Measurements from ENCODE around the gene NAA80.

NAA80 gene, protein sequence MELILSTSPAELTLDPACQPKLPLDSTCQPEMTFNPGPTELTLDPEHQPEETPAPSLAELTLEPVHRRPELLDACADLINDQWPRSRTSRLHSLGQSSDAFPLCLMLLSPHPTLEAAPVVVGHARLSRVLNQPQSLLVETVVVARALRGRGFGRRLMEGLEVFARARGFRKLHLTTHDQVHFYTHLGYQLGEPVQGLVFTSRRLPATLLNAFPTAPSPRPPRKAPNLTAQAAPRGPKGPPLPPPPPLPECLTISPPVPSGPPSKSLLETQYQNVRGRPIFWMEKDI

DNA sequence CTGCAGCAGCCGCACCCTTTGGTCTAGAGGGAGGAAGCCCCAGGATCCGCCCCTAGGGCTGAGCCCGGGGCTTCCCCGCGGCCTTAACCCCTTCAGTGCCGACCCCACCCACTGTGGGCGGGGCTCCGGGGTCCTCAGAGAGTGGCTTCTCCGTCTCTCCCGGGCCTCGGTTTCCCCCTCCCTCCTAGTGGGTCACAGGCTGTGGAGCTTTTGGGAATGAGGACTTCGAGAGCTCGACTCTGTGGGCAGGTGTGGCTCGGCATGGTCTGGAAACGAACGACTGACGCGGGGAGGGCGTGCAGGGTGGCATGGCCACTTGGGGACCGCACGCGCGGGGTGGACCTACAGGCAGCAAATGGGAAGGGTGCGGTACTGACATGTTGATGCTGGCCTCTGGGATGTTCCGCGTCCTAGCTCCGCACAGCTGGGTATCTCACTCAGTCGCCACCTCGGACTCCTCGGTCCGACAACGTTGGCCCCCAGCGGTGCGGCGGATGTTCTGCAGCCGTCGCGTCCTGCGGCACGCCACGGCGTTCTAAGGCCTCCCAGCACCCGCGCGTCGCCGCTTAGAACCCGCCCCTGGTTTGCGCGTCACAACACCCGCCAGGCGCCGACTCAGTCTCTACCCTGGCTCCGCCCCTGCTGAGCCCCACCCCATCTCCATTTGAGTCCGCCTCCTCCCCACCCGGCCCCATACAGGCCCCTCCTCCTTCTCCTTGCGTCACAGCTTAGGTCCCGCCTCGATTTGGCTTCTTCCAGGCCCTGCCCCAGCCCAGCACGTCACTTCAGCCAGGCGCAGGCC, at the start of gene NAA80, which contains the start of gene HYAL3:
Gene NAA80 (minus strand): TSS at position 570 of the 802 bp plus-strand sequence. CDS start 1,942 bp downstream, outside the sequence.
Gene HYAL3 (minus strand): TSS at position 570 of the 802 bp plus-strand sequence. CDS start 3,803 bp downstream, outside the sequence.
- peak; percentile 98 to 99 for DNase-seq (ENCODE audit: low read depth in 2 of 2)

DNA sequence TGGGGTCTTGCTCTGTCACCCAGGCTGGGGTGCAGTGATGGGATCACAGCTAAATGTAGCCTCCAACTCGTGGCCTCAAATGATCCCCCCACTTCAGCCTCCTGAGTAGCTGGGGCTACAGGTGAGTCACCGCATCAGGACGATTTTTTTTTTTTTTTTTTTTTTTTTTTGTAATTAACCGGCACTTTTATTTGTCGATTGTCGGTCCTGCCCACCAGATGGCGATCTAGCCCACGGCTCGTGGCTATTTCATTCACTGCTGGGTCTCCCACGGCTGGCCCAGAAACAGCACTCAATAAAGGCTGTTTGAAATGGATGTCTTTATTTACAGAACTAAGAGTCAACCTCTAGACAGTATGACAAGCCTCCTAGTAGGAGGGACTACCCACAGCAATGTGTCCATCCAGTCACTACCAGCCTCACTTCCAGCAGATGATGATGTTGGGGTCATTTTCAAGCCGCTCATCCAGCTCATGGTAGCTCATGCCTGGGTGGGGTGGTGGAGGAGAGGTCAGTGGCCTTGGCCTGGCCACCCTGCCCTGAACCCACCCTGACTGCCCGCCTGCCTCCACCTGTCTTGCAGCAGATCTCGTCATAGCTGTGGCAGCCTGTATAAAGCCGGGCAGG, 48.1 kb upstream of the NAA80 start:
- peak; percentile 51 for DNase-seq (ENCODE audit: low read depth in 2 of 2)

DNA sequence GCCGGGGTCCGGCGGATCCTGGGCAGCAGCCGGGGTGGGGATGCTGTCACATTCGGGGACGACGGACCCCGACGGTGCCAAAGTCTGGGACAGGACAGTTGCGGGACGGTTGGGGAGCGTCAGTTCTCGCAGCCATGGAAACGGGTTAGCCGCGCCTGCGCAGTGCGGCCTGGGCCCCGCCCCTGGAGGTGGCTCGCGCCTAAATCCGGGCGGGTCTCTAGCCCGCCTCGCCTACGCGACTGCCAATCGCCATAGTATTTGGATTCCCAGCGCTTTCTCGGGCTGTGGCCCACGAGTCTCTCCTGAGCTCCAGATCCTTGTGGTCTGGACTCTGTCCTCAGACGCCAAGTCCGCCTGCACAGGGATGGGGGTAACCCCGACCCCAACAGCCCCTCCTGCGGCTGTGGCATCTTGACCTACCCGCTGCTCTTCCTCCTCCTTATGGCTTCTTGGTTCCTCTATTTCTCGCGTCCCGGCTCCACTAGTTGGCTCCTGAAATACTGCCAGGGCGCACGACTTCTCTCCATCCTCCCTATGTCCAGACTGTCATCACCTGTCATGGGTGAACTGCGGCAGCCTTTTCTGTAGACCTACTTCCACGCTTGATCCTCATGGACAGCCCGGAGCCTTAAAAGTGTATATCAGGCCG, 46.5 kb upstream of the NAA80 start, which contains the start of gene ZMYND10:
Gene ZMYND10 (minus strand): TSS at position 147 of the 649 bp plus-strand sequence. CDS start 153 bp downstream, outside the sequence.
- DNase-seq (ENCODE audit: low read depth in 2 of 2), result peak; percentile 64 to 66

DNA sequence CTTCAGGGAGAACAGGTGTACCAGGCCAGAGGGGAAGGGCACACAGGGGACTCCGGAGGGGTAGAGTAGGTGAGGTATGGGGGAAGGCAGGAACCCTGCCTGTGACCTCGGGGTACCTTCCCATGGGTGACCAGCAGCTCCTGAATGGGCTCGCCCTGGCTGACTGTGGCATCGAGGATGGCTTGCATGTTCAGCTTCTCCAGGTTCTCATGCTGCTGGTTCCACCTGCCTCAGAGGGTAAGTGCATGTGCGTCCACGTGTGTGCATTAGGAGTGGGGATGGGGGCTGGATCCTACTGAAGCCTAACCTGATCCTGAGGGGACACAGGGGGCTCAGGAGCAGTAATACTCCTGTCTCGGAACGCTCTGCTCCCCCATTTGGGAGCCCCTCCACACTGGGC, 45.8 kb upstream of the NAA80 start:
- DNase-seq (ENCODE audit: low read depth in 2 of 2), result no peak

DNA sequence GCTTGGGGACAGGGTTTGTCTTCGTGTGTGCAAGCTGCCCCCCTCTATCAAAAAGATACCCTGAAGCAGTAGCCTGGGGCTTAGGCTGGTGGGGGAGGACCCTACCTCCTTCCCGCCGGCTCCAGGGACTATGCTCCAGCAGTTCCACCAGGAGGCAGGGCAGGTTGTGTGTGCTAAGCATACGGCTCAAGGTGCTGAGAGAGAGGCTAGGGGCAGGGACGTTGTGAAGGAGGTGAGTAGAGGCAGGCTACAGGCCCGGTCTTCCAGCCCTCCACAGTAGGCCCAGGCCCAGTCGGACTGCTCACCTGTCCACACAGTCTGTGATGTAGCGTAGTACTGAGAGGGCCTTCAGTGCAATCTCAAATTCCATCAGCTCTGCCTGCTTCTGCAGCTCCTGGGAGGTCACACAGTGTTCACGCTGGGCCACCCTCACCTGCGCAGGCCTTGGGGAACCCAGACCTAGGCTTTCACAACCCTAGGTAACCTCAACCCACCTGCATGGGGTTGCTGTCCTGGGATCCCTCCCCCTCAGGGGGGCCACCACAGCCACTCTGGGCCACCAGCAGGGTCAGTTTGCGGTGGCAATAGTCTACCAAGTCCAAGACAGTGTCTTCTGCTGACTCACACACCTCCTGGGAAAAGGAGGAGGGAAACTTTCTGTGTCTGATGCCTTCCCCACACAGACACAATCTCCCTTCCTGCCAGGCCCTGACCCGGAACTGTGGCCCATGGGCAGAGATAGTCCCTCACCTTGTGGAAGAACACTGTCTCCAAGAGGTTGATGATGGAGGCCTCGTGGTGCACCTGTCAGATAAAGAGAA, 43.8 kb upstream of the NAA80 start:
- DNase-seq (ENCODE audit: low read depth in 2 of 2), result no peak

DNA sequence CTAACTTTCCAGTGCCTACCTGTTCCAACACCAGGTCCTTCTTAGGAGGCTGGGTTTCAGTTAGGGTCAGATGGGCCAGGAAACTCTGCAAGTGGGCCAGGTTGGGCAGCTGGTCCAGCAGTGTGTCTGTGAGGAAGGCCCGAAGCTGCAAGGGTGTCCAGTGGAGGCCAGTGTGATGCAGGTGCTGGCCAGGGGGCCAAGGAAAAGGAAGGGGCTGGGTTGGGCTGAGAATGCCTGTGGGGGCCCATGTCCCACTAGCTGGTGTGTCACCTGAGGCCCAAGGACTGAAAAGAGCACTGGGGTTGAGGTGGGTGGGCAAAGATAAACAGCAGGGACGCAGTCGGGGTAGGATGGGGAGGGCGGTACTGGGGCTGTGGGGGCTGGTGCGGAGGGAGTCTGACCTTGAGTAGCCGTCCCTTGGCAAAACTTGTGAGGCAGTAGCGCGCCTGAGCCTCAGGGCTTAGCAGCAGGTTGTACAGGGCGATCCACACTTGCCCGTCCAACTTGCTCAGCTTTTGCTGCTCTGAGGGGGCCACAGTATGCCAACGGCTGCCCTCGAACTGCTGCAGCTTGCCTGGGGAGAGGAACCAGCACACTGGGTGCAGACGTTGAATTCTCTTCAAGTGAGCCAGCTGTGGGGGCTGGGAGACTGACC, 42.9 kb upstream of the NAA80 start:
- DNase-seq (ENCODE audit: low read depth in 2 of 2), result no peak

DNA sequence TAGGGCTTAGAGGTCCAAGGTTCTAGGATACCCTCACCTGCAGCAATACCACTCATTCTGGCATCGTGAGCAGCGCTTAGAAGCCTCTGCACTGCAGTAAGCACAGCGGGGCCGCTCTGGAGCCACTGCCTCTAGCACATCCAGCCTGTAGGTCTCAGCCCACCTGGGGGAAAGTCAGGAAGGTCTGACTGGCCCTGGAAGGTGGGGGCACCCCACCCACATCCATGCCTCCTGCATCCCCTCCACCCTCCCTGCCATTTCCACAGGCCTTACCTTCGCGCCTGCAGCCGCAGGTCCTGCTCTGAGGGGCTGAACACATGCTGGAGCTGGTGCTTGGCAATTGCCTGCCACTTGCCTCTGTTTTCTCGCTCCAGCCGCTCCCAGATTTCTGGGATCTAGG, 42.3 kb upstream of the NAA80 start:
- DNase-seq (ENCODE audit: low read depth in 2 of 2), result no peak

DNA sequence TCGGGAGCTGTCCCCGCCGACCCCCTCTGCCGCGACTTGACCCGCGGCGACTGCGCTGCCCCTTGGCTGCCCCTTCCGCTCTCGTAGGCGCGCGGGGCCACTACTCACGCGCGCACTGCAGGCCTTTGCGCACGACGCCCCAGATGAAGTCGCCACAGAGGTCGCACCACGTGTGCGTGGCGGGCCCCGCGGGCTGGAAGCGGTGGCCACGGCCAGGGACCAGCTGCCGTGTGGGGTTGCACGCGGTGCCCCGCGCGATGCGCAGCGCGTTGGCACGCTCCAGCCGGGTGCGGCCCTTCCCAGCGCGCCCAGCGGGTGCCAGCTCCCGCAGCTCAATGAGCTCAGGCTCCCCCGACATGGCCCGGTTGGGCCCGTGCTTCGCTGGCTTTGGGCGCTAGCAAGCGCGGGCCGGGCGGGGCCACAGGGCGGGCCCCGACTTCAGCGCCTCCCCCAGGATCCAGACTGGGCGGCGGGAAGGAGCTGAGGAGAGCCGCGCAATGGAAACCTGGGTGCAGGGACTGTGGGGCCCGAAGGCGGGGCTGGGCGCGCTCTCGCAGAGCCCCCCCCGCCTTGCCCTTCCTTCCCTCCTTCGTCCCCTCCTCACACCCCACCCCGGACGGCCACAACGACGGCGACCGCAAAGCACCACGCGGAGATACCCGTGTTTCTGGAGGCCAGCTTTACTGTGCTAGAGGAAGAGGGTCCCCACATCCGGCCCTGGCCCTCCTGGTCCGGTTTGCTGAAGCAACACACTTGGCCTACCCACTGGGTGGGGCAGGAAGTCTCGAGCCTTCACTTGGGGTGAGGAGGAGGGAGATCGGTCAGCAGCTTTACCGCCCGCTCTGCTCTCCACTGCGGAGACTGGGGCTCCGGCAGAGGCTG, 41.5 kb upstream of the NAA80 start, which contains the start of gene RASSF1:
Gene RASSF1 (minus strand): TSS at position 389 of the 882 bp plus-strand sequence. CDS start 31 bp downstream, at position 358.
- DNase-seq (ENCODE audit: low read depth in 2 of 2), result peak; percentile 69 to 77

DNA sequence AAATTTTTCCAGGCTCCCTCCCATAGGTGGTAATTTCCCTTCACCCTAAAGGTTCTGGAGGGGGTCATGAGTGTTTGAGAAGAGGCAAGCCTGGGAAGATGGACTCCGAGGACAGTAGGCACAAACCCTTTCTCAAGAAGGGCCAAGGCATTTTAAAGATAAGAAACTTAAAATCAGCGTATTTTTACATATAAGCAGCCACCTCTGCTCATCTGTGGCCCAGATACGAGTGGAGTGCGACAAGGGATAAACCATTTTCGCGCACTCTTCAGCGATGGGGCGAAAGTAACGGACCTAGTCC, 40.9 kb upstream of the NAA80 start:
- no peak for DNase-seq (ENCODE audit: low read depth in 2 of 2)

DNA sequence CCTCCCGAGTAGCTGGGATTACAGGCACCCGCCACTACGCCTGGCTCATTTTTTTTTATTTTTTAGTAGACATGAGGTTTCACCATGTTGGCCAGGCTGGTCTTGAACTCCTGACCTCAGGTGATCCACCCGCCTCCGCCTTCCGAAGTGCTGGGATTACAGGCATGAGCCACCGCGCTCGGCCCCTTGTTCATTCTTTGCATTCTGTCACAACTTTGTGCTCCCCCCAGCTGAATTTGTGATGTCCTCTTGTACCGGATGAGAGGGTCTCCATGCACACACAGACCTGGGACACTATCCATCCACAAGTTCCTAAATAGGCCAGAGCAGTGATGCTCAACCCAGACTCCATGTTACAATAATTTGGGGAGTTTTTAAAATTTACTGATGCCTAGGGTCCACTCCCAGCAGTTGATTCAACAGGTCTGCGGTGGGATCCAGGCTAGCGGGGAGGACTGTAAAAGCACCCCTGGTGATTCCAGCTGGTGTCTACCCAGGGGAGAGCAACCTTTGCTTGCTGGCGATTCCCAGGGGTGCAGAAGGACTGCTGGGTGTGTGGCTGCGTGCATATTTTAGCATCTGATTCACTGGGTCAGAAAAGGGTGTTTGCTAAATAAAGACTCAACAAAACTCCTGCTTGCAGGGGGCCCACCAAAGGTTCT, 40.4 kb upstream of the NAA80 start:
- no peak for DNase-seq (ENCODE audit: low read depth in 2 of 2)

DNA sequence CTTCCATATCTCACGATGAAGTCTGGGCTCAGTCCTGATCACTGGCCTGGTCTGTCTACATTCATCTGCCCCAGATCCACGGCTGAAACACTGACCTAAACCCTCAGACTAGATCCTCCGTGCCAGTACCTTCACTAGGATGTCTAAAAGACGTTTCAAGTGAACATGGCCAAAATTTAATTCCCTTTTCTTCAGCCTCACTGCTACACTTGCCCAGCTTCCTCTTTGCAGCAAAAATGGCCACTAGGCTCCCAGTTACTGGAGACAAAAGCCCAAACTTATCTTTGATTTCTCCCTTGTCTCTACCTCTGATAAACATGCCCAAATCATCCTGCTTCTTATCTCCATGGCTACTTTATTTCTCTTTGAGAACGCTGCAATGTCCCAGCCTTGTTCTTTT, 39.8 kb upstream of the NAA80 start:
- no peak for DNase-seq (ENCODE audit: low read depth in 2 of 2)

DNA sequence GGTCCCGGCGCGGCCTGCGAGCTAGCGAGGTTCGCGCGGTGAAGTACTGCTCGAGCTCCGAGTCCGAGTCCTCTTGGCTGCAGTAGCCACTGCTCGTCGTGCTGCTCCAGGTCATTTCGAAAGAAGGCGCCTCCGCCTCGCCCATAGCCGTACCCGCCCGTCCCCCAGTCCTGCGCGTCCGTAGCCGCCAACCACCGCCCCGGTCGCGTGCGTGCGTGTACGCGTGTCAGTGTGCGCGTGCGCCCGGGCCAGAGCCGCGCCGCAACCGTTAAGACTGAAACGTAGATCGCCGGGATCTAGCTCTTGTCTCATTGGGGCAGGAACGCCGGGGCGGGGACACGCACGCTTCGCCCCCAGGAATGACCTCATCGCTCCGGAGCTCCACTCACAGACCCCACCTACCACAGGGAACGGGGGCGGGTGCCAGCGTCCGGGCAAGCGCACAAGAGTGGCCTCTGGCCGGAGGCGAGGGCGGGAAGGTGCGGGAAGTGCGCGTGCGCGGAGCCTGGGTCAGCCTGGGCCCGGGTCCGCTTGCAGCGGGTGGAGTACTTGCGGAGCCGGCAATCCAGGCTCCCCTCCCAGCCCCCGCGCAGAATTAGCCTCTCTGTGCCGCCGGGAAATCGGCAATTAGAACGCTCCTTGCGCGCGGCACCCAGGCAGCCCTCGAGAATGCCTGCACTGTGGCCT, 38.1 kb upstream of the NAA80 start:
- DNase-seq (ENCODE audit: low read depth in 2 of 2), result peak; percentile 98 to 99

DNA sequence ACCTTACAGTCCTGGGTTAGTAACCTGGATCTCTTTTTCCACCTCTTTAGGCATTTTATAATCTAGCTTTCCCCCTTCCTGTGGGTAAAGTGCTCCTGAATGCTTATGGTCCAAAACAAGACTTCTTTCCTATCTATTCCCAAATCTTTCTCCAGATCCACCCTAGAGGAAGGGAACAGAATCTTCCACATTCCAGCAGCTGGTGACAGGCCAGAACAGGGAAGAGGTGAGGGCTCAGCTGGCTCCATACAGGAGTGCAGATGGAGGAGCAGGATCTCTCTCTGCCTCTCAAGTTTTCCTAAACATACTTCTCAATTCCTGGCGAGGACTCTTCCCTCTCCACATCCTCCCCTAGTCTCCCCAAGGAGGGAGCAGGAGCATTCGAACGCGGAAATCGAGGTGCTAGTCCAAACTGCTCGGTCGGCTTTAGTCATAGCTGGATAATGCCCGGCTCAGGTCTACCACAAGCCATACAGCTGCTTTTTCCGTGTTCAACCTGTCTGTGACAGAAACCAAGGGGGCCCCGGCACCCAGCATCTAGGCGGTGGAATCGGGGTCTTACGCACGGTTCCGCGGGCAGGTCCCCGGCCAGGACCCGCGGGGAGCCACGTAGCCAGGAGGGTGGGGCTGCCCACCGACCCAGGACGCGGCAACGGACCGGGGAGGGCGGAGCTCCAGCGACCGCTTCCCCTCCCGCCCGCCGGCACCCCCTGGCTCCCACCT, 37.4 kb upstream of the NAA80 start:
- peak in 1 of 2 donors; percentile 47 for DNase-seq (ENCODE audit: low read depth in 2 of 2)

DNA sequence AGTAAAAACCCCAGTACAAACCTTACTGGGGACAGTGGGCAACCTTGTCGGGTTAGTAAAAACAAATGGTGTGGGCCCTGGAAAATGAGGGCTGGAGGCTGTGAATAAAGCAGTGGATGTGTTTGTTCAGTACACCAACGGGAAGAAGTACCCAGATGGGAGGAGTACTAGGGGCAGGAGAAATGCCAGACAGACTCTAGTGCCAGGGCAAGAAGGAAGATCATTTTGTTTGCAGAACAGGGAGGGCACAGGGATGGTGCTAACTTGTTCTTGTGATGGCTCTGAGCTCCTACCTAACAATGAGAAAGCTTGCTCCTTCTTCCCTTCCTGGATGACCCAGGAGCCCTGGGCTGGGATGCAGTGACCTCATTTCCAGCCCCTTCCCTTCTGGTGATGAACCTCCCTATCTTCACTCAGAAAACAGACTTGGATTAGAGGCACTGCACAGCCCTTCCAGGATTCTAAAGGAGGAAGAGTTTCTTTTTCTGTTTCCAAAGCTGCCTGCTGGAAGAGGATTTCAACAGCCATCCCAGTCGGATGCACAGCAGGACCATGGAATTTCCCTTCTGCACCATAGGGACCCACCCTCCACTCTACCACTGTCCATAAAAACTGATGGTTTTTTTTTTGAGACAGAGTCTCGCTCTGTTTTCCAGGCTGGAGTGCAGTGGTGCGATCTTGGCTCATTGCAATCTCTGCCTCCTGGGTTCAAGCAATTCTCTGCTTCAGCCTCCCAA, 35.3 kb upstream of the NAA80 start:
- no peak for DNase-seq (ENCODE audit: low read depth in 2 of 2)

DNA sequence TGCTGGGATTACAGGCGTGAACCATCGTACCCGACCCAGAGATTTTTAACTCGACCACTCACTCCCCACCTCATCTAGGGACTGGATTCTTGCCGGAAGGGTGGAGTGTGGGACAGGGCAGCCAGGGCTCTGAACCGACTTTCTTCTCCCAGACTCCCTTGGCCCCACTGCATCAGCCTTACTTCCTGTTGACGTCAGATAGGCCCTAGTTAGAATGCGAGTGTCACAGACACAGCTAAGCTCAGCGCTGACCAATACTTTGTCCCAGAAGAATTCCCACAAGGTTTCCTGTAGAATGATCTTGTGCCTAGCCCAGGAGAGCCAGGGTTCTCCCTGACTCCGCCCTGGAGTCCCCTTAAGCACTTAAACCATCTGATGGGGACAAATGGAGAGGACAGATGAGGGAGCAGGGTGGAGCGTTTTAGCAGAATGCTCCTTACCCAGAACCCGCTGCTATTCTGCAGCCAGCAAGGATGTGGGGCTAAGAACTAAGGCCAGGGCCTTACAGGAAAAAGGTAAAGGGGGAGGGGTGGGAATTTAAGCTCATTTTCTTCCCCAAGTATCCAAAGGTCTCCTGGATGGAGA, 34.6 kb upstream of the NAA80 start:
- DNase-seq (ENCODE audit: low read depth in 2 of 2), result no peak

DNA sequence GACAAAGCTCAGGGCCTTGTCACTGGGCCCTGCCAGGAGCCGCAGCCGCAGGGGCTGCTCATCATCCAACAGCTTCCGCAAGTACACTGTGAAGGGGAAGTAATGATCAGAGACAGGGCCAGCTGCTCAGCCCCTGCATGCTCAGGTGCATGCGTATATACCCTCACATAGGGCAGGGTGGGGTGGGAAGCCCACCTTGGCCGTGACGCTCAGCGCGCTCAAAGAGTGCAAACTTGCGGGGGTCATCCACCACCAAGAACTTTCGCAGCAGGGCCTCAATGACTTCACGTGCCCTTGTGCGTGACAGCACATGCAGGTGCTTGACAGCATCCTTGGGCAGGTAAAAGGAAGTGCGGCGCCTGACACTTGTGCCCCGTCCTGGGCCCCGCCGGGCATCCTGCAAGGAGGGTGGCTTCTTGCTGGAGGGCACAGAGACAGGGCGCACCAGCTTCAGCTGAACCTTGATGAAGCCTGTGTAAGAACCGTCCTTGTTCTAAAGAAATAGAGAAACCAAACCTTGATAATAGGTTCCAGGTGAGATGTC, 32.2 kb upstream of the NAA80 start:
- DNase-seq (ENCODE audit: low read depth in 2 of 2), result no peak
